ENCODE data around the gene ARCN1. TPM values are rescaled to one million over a fixed set of nuclear protein-coding genes. Genes with fewer than 3 reads are reported as not detected.

The ARCN1 gene
- total RNA-seq, 2 donors from 2014 or later = 133 to 145 TPM

DNA sequence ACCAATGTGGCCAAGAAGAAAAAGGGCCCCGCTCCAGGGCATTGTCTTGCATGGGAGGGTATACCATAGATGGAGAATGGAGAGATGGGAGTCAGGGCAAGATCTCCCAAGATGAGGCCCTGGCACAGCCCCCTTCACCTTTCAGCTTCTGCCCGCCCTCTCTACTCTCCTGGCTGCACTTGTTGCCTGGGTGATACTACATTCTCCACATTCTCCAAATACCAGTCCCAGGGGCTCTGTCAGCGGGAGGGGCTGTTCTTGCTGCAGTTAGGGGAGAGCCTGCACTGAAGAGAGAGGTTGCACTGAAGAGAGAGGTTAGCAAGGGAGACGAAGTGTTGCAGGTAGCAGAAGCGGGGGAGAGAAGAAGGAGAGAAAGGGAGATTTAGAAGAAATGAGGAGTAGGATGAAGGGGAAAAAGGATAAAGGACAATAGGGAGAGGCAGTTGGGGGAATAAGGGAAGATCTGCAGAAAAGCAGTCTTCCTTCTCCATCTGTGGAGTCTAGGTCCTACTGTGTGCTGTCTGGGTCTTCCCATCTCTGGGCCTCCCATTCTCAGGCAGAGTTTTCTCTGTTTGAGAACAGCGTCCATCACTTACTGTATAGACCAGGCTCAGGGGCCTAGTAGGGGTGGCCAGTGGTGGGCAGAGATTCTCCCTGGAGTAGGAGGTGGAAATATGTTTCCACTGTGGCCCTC, 43.2 kb downstream of the ARCN1 start:
- intact Hi-C loops (cut with DNase I, micrococcal nuclease) = no loop called here
- no peak for ATAC-seq
- peak in 1 of 2 donors; percentile 21 for DNase-seq

DNA sequence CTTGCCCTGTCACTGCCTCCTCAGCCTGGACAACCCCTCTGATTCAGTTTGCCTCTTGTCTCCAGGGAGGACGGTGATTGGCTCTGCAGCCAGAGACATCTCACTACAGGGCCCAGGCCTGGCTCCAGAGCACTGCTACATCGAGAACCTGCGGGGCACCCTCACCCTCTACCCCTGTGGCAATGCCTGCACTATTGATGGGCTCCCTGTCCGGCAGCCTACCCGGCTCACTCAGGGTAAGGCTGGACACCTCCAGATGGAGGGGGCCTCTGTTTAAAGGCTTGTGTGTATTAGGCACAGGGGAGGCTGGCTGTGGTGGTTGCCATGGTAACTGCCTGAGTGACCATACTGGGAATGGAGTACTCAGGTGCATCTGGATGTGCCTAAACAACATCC, 43.8 kb downstream of the ARCN1 start:
- DNase-seq (peak in 1 of 2 donors; percentile 17), ATAC-seq (no peak)
- intact Hi-C loops (cut with DNase I, micrococcal nuclease) = no loop called here

DNA sequence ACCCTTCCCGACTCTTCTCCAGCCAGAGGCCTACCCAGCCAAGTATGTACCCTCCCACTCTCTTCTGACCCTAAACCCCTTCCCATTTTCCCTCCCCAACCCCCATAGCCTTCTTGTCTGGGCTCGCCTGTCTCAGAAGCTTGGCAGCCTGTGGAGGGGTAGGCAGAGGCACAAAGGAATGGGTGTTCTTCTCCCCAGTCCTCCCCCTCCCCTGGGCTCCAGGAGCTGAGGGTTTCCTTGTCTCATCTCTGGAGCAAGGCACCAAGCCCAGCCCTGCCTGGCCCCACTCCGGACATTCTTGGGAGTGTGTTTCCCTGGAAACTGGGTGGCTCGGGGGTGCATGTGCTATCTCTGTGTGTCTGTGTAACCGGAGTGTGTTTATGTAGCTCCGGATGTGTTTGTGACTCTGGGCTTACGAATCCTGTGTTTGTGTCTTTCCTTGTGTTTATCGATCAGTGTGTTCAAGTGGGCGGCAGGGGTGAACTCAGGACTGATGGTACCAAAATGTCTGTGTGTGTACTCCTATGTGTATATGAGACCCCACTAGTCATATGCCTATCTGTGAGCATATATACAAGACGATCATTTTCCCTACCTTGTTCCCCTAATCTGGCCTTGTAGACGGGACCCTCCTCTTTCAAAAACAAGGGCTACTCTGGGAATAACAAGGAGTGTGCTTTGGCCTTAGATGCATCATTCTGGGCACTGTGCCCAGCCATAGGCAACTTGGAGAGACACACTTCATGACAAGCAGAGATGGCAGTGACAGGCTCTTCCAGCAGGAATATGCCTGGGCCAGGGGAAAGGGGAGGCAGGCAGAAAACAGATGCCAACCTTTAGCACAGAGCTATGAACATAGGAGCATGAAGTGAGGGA, 46.1 kb downstream of the ARCN1 start:
- no peak for ATAC-seq
- peak in 1 of 2 donors; percentile 64 for DNase-seq
- intact Hi-C loops (cut with DNase I, micrococcal nuclease) = no loop called here

DNA sequence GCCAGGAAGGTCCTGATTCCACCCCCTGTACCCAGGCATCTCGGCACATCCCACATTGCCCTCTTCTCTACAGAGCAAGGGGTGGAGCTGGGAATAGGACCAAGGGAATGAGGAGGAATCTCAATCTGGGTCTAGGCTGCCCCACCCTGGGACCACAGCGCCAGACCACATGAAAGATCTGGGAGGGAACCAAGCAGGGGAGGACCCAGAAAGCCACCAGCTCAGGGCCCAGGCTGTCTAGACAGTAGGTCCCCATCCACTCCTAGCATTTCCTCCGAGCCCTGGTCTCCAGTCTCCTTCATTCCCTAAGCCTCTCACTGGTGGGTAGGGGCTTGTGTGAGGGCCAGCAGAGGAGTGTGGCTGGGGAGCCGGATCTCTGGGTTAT, 46.8 kb downstream of the ARCN1 start:
- DNase-seq = peak in 1 of 2 donors; percentile 30
- intact Hi-C loops (cut with DNase I, micrococcal nuclease) = no loop called here
- no peak for ATAC-seq

DNA sequence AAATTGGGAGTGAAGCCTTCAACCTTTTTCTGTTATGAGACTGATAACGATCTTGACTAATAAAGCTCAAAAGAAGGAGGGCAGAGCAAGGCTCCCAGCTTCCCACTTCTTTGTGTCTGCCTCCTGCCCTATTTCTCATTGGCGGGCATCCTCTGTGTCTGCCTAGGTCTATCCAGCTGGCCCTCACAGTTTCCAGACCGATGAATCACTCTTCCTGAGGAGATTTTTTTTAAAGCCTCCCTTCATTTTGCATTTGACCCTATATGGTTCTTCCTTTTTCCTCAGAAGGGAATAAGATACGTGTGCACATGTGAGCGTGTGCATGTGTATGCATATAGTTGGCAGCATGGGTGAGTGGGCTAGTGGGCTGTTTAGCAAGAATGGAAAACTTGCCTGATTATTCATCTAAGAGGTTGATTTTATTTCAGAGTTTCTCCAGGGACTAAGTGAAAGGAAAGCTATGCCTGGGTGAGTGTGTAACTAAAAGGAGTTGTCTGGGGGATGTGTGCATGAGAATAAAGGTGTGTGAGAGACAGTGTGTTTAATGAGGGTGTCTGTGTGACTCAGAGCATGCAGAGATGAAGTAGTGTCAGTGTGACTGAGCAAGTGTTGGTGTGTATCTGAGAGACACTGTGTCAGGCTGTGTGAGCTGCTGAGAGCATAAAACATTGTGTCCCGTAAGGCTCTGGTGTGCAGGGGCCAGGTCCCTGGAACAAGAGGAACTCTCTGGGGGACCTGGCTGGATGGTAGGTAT, 47.4 kb downstream of the ARCN1 start:
- ATAC-seq (no peak), DNase-seq (peak in 1 of 2 donors; percentile 34)
- intact Hi-C loops (cut with DNase I, micrococcal nuclease) = no loop called here

DNA sequence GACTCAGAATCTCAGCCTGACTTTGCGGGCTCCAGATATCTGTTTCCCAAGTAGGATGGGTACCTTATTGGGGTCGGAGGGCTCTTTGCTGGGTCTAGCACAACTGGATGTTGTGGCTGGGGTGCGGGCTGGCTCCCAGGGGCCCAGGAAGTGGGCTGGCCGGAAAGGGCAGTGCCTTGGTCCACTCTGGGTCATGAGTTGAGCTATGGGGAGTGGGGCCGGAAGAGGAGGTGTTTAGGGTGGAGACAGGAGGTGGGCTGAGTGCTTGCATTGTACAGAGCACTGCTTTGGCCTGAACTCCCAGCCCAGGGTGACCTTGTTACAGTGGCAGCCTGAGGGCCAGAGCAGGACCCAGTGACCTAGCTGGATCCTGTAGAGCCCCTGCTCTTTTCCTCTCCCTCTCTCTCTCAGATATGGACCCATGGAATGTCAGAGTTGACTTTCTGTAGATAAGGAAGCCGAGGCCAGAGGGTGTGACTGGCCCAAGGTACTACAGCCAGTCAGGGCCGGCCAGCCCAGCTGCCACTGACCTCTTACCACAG, 48.4 kb downstream of the ARCN1 start:
- ATAC-seq (peak; percentile 27), DNase-seq (peak; percentile 14 to 25)
- intact Hi-C loops (cut with DNase I, micrococcal nuclease) = no loop called here

DNA sequence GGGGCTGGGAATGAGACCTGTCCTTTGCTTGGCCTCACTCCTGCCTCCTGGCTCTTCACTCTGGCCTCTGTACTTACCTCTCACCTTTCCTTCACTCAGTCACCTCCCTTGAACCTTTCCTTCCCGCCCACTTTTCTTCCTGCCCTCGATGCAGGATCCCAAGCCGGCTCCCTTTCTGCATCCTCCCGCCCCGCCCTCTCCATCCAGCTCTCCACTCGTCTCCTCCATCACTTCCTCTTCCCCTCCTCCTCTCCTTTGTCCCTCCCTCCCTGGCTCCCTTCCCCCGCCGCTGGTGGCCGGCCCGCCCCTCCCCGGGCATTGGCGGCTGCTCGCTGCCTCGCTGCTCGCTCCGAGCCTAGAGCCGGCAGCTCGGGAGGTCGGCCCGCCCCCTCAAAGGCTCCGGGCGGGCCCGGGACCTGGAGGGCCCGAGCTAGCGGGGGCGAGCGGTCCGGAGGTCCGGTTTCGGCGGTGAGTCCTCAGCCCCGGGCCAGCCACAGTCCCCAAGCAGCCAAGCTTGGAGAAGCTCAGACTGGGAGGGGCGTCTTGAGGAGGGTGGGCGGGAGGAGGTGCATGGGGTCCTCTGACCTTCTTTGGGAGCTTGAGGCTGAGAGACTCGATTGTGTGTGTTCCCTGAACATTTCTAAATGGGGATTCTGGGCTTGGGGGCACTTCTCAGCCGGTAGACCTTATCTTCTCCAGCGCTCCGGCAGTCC, 49.0 kb downstream of the ARCN1 start:
- peak; percentile 85 to 89 for DNase-seq
- intact Hi-C loops (cut with DNase I, micrococcal nuclease) = no loop called here
- ATAC-seq = peak; percentile 91

DNA sequence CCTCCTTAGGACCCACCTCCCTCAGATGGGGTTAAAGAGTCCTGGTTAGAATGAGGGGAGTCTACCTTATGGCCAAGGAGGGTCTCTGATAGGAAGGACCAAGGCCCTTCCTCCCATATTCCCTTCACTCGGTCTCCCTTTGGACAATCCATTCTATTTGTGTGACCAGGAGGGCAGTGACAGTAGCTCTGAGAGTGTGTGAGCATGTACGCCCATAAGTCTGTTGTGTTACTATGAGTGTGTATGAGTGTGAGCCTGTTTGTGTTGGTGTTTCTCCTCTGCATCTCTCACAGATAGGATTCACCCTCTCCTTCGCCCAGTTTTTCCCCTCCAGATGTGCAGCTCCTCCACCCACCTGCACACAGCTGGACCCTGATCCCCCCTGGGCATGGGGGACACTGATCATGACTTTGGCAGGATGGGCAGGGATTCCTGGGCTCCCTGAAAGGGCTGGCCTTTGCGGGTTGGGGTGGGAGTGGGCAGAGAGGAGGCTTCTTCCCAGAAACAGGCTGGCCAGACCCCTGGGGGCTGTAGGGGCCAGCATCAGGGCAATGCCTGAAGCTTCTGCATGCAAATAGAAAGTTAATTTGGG, 49.7 kb downstream of the ARCN1 start:
- DNase-seq (no peak), ATAC-seq (no peak)
- intact Hi-C loops (cut with DNase I, micrococcal nuclease) = no loop called here

DNA sequence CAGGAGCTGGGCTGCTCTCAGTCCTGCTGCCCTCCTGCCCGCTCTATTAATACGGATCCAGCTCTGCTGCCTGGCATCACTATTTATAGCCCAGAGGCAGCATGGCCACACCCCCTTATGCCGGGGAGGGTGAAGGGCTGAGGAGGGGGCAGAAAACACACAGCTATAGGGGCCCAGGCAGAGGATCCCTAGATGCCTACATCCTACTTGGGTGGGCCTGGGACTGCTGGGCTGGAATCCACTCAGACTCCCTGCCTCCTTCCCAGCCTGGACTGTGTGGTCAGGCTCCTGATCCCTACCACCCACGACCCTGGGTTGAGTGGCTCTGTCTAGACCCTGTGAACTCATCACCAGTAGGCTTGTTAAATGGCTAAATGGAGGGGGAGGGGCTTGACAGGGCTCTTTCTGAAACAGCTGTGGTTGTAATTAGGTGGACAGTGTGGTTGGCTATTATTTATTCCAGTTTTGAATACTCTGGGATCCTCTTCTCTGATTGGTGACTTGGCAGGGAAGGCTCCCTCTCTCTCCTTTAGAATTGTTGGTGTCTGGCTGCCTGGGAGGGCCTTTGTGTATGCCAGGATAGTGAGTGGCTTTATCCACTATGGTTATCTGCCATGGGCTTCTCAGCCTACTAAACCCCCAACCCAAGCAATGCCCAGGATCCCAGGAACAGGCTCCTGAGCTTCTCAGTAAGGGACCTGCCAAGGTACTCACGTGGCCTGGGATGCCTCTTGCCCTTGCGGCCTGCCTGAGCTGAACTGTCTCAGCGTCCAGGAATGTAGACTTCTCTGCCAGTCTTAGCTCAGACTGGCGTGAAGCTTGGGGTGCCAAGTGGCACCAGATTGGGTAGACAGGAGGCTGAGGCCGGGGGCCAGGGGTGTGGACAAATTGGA, 50.4 kb downstream of the ARCN1 start:
- DNase-seq = peak in 1 of 2 donors; percentile 30
- intact Hi-C loops (cut with DNase I, micrococcal nuclease) = no loop called here
- no peak for ATAC-seq

DNA sequence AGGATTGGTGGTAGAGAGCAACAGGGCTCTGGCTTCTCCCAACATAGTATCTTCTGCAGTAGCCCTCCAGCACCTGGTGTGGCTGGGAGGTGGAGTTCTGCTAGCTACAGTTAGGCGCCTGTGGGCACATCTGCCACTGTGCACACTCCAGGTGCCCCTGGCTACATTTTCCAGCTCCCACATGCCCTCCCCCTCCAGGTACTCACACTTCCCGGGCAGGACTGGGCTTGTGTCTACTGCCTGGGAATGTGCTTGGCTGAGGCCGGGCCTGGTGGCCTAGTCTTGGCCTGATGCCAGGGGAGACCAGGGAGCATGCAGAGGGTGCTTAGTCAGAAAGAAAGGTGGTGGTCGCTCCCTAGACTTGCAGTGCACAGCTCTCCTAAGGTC, 51.1 kb downstream of the ARCN1 start:
- intact Hi-C loops (cut with DNase I, micrococcal nuclease) = no loop called here
- DNase-seq (peak in 1 of 2 donors; percentile 24), ATAC-seq (no peak)

DNA sequence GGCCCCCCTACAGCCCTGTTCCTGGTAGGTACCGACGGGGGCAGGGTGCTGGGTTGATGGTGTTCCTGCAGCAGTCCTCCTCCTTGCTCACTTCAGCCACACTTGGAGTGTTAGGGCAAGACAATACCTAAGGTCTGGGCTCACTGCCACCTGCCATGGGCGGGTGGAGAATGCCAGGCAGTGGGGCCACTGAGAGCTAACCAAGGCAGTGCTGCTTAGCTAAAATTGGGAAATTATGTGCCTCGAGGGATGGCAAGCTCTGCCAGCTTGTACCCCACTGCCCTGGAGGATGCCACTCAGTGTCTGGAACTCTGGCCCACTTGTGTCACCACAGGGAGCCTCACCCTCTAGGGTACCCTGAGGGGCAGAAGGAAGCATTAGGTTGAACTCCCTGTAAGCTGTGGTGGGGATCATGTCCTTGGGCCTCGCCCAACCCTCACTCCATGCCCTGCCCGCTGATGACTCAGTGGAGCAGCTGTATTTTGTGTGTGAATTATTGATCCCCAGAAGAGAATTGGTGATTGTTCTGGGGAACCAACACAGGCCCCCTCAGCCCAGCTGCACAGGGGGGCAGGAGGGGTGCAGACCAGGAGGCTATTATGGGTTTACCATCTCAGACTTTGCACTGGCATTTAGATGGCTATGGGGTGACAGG, 53.0 kb downstream of the ARCN1 start:
- DNase-seq (peak in 1 of 2 donors; percentile 16), ATAC-seq (no peak)
- intact Hi-C loops (cut with DNase I, micrococcal nuclease) = no loop called here

DNA sequence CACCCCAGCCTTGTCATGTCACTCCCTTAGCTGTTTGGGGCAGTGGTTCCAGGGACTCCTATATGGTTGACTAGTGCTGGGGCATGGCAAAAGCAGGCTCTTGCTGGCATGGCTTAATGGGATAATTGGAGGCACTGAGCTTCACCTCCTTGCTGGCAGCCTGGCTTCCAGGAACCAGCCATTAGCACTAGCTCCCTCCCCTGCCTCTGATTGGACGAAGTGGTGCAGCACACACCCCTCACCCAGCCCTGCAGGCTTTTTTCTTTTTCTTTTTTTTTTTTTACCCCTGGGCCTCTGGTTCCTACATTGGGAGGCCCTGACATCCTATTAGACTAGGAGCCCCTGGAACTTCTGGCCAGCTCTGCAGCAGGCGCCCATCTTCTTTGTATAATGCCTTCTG, 53.8 kb downstream of the ARCN1 start:
- intact Hi-C loops (cut with DNase I, micrococcal nuclease) = no loop called here
- ATAC-seq (no peak), DNase-seq (no peak)

DNA sequence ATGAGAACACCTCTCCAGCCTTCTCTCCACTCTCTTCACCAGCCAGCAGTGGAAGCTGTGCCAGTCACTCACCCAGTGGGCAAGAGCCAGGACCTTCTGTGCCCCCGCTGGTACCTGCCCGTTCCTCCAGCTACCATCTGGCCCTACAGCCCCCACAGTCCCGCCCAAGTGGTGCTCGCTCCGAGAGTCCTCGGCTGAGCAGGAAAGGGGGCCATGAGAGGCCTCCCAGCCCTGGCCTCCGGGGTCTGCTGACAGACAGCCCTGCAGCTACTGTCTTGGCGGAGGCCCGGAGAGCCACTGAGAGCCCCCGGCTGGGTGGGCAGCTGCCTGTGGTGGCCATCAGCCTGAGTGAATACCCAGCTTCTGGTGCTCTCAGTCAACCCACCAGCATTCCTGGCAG, 55.4 kb downstream of the ARCN1 start:
- ATAC-seq (no peak), DNase-seq (no peak)
- intact Hi-C loops (cut with DNase I, micrococcal nuclease) = no loop called here

DNA sequence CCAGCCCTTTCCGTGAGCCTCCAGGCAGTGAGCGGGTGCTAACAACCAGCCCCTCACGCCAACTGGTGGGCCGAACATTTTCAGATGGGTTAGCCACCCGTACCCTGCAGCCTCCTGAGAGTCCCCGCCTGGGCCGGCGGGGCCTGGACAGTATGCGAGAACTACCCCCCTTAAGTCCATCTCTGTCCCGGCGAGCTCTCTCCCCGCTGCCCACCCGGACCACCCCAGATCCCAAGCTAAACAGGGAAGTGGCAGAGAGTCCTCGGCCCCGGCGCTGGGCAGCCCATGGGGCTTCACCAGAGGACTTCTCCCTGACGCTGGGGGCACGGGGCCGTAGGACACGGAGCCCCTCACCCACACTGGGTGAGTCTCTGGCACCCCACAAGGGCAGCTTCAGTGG, 55.8 kb downstream of the ARCN1 start:
- intact Hi-C loops (cut with DNase I, micrococcal nuclease) = no loop called here
- no peak for DNase-seq
- no peak for ATAC-seq

DNA sequence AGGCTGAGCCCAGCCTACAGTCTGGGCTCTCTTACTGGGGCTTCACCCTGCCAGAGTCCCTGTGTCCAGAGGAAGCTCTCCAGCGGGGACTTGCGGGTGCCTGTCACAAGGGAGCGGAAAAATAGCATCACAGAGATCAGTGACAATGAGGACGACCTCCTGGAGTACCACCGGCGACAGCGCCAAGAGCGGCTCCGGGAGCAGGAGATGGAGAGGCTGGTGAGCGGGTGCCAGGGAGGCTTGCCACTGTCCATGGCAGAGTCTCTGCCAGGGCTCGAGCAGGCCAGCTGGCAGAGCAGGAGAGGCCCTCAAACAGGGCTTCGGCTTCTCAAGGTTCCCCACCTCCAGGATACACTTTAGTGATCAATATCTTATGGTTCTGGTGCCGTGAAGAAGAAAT, 56.2 kb downstream of the ARCN1 start:
- ATAC-seq (no peak), DNase-seq (no peak)
- intact Hi-C loops (cut with DNase I, micrococcal nuclease) = no loop called here

DNA sequence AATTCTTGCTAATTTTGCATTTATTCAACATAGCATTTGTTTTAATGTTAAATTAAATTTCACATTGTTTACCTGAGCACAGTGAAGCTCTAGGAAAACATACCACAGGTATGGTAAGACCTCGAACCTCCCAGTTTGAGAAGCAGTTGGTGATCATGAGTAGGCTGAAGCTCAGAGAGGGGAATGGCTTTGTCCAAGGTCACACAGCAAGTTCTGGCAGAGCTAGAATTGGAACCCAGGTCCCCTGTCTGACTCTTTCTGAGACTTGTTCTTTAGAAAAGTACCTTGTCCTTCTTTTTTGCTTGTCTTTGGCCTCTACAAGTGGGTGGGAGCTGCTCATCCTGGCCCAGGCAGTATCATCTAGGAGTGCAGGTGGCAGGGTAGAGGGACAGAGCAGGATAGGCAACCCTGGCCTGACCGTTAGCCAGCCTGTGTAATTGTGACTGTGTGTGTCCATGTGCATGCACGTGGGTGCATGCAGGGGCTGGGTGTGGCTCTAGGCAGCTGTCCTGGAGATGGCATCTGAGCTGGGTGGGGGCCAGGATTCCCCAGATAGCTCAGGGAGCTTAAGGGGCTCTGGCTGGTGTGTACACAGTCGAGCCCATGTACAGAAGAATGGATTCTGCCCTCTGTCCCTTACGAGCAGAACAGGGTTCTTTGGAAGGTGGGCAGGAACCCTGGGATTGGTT, 56.8 kb downstream of the ARCN1 start:
- DNase-seq (peak in 1 of 2 donors; percentile 37), ATAC-seq (no peak)
- intact Hi-C loops (cut with DNase I, micrococcal nuclease) = no loop called here

Data from left colon (tissue), 2 donors.